Stimulated activated CD4-positive, alpha-beta T cell treated with anti-CD3 and anti-CD28 coated beads, Interleukin-15, amount 100 ng/mL, for 24 hours (primary cell): ENCODE measurements around the gene ERO1B.
"Not testable (repeated sequence)": the region's sequence is repeated elsewhere in the genome, so short reads cannot be mapped to it uniquely, and the experiment has no call there.

ENCODE experiments used
- DNase-seq: peaks from one replicate; pipeline ENCODE4 v3.0.0-alpha.2; 2020

ERO1B gene

DNA sequence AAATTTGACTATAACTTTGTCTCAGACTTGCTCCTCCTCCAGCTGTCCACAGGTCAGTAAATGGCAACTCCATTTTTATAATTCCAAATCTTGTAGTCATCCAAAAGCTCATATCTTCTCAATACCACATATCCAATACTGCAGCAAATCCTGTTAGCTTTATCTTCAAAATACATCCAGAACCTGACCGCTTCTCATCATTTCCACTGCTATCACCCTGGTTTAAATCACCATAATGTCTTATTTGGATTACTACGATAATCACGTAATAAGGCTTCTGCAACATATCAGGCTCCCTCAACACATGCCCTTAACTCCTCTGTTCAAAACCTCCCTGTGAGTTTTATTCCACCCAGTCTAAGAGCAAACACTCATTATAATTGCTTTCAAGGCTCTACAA, 34.5 kb downstream of the ERO1B start:
- DNase-seq: no peak

GRCh38 chr1:236242568-236242967, 39.2 kb downstream of the ERO1B start:
- DNase-seq: no peak

- DNase-seq: no peak
Measured at GRCh38 chr1:236240675-236241074, 41.1 kb downstream of the ERO1B start.

GRCh38 chr1:236239092-236239585, 42.6 kb downstream of the ERO1B start:
- DNase-seq: no peak

DNA sequence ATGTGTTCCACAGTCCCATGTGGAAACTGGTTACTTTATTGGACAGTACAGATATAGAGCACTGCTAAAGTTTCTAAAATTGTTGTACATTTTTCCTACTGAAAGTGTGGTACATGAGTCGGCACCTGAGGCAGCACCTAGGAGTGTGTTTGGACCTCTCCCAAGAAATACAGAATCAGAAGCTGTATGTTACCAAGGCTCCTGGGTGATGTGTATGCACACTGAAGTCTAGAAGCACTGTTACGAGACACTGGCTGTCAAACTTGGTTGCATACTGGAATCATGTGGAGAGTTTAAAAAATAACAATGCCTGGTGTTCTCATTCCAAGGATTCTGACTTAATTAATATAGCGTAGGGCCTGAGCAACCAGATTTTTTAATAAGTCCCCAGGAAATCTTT, 46.6 kb downstream of the ERO1B start:
- no peak for DNase-seq

DNA sequence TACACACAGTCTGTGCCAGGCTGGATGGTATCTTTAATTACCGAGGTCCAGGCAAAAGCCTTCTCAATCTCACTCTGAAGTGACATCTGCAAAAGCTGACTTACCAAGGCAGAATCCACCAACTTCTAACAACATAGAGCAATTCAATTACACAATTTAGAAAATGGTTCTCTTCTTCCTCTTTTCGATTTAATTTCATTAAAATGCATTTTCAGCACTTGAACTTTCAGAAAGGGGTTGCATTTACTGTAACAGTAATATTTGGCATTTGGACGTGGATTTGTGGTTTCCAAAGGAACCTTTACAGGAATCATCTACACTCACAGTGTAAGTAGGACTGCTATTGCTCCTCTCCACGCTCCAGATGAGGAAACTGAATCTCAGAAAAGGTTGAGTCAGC, 53.3 kb downstream of the ERO1B start:
- no peak for DNase-seq

- no peak for DNase-seq
Measured at GRCh38 chr1:236222632-236223031, 59.1 kb downstream of the ERO1B start.

DNA sequence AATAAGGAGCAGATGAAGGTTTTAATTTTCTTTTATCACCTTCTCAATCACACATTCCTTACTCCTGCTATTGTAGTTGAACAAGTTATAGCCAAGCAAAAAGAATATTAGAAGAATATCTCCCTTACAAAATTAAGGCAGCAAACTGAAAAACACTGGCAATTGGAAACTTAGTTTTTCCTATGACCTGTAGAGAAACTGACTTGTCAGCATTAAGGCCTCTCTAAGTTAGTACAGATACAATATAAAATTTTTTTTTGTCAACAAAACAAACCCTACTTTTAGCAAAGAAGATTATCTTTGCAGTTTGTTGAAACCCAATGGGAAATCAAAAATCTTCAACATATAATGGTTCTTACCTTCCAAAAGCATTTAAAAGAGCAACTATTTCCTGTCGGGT, 61.3 kb downstream of the ERO1B start:
- no peak for DNase-seq

DNA sequence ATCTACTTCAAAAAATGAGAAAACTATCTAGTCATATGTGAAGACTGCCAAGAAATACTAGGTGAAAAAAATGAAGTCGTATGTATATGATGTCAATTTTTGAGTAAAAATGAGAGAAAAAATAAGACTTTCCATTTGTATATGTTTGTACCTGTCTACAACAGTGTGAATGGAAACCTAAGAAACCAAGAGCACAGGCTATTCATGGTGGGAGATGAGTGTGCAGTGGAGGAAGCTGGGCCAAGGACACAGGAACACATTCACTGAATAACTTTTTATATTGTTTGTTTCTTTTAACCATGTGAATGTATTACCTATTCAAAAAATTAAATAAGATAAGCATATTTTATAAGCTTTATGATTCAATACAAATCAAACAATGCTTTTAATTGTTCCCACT, 67.0 kb downstream of the ERO1B start:
- no peak for DNase-seq

DNA sequence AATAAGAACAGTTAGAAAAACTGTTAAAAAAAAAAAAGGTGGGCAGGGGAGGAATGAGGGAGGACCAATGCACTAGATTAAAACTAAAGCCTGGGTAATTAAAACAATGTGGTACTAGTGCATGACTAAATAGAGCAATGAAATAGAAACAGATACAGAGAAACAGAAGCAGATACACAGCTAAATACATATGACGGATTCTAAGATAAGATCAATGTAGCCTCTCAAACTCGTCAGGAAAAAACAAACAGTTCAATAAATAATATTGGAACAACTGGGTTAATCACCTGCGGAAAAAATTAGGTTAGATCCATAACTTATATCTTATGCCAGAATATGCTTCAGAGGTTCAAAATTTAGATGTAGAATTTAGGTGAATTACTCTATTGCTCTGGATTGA, 68.2 kb downstream of the ERO1B start:
- DNase-seq: no peak

- DNase-seq: no peak
Measured at GRCh38 chr1:236211815-236212214, 69.9 kb downstream of the ERO1B start.

DNA sequence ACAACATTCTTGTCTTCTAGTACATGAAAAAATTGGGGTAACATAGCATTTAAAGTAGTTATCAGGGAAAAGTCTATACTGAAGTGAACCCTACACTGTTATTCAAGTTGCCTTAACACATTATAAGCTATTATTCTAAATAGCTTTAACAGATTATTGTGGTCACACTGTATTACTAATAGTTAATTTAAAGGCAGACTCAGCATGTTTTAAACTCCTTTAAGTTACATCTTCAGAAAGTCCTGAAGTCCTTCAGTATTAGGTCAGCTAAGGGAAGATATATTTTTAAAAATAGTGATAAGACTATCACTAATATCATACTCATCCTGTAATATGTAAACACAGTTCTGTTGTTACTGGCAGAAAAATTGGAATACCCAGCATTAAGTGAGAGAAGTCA, 72.0 kb downstream of the ERO1B start:
- DNase-seq: no peak

DNA sequence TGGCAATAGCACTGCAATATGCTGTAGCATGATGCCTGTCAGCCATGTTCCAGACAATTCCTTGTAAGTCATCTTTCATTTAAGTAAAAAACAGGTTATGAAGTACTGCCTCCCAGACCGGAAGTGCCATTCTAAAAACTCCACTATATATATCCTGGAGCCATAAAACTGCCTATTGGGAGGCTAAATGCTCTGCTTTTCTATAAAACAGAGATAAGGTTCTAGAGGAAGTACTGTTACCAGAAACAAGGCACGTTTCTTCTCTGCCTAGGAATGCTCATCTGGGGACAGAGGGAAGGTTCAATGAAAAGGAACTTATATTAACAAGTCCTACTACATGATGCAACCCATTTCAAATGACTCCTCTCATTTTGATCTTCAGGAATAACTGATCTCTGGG, 72.6 kb downstream of the ERO1B start:
- no peak for DNase-seq

DNA sequence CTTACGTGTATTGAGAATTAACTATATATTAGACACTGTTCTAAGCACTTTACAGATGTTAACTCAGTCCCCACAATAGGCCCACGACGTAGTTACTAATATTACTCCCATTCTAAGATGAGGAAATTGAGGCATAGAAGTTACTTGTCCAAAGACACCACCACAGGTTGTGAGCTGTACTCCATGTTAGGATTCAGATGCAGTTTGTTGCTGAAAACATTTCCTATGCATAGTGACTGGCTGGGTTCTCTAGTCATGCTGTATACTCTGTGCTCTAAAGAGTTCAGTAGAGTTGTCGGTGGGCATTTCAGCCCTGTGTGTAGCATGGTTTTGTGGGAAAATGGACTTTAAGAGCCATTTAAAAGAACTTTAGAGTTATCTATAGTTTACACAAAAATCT, 74.2 kb downstream of the ERO1B start:
- DNase-seq: no peak

DNA sequence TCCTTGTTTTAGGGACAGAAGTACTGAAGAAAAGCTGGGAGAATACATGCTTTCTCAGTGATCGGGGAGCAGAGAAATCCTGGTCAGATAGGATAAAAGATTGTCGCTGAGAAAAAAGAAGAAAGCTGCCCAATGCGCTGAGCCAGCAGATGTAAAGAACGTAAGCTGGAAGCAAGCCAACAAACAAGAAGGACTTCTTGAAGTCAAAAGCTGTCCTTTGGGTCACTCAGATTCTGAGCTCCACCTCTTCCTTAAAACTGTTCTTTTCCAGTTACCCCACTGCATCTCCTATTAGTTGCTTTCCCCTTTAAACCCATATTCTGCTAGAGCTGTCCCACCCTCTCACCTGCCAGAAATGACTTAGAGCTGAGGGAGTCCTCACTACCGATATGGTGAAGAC, 74.6 kb downstream of the ERO1B start:
- no peak for DNase-seq

- no peak for DNase-seq
Measured at GRCh38 chr1:236206548-236206947, 75.2 kb downstream of the ERO1B start.

- no peak for DNase-seq
Measured at GRCh38 chr1:236204656-236205055, 77.1 kb downstream of the ERO1B start.

DNA sequence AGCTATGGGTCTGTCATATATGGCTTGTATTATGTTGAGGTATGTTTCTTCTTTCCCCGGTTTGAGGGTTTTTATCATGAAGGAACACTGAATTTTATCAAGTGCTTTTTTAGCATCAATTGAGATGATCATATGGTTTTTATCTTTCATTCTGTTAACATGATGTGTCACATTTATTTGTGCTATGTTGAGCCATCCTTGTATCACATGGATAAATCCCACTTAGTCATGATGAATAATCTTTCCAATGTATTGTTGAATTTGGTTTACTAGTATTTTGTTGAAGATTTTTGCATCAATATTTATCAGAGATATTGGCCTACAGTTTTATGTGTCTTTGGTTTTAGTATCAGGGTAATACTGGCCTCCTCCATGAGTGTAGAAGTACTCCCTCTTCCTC, 77.7 kb downstream of the ERO1B start:
- no peak for DNase-seq

DNA sequence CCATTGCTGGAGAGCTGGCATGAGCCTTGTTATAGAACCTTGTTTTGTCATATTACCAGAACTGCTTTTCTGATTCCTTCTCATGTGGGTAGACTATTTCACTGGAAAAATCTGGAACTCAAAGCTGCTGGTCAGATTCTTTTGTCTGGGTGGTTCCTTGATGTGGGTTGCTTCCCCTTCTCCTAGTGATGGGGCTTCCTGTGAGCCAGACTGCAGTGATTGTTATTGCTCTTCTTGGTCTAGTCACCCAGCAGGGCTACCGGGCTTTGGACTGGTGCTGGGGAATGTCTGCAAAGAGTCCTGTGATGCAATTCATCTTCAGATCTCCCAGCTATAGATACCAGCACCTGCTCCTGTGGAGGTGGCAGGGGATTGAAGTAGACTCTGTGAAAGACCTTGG, 80.0 kb downstream of the ERO1B start:
- DNase-seq: no peak

GRCh38 chr1:236200925-236201324, 80.8 kb downstream of the ERO1B start:
- no peak for DNase-seq

GRCh38 chr1:236193184-236193583, 88.6 kb downstream of the ERO1B start:
- no peak for DNase-seq

DNA sequence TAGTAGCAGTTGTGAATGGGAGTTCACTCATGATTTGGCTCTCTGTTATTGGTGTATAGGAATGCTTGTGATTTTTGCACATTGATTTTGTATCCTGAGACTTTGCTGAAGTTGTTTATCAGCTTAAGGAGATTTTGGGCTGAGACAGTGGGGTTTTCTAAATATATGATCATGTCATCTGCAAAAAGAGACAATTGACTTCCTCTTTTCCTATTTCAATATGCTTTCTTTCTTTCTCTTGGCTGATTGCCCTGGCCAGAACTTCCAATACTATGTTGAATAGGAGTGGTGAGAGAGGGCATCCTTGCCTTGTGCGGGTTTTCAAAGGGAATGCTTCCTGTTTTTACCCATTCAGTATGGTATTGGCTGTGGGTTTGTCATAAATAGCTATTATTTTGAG, 93.7 kb downstream of the ERO1B start:
- DNase-seq: not testable (repeated sequence)

- not testable (repeated sequence) for DNase-seq
Measured at GRCh38 chr1:236186471-236186870, 95.3 kb downstream of the ERO1B start.

GRCh38 chr1:236185687-236186086, 96.1 kb downstream of the ERO1B start:
- no peak for DNase-seq

DNA sequence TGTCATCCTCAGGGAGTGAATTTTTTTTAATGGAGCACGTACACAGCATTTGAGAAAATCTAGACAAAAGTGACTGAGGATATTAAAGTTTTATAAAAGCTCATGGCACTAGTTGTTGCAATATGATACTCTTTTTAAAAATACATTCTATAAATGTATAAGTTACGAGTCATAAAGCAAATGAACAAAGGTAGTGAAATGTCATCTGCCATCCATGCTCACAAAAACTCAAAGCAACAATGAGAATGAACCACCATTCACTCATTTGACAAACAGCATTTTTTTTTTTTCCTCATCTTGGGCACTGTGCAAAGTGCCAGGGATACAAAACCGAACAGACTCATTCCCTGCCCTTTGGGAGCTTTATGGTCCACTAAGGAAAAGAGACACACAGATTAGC, 100.7 kb downstream of the ERO1B start:
- no peak for DNase-seq

- no peak for DNase-seq
Measured at GRCh38 chr1:236179634-236180033, 102.1 kb downstream of the ERO1B start.
